T-helper 2 cell treated with Interferon-gamma antibody and Interleukin-4, amounts not matched to agents 5 μg/mL and 100 μg/mL, for 36 hours (primary cell): ENCODE results near the gene CALD1.

Experiments
- DNase-seq: peaks from one replicate; pipeline ENCODE4 v3.0.0; 2021; ENCODE audit warnings: low spot score
- H3K27ac Mint-ChIP-seq: one replicate; pipeline ENCODE4 v1.8.0; 2021; ENCODE audit warnings: mild to moderate bottlenecking, mixed read lengths
- H3K27me3 Mint-ChIP-seq: one replicate; pipeline ENCODE4 v1.8.0; 2021; ENCODE audit warnings: low read depth, mixed read lengths
- H3K36me3 Mint-ChIP-seq: one replicate; pipeline ENCODE4 v1.8.0; 2021; ENCODE audit warnings: low read depth, mixed read lengths
- H3K4me1 Mint-ChIP-seq: one replicate; pipeline ENCODE4 v1.8.0; 2021; ENCODE audit warnings: low read depth, mixed read lengths
- H3K4me3 Mint-ChIP-seq: one replicate; pipeline ENCODE4 v1.8.0; 2022; ENCODE audit warnings: mild to moderate bottlenecking, moderate library complexity, mixed read lengths
- H3K9me3 Mint-ChIP-seq: one replicate; pipeline ENCODE4 v1.8.0; 2021; ENCODE audit warnings: mixed read lengths

The CALD1 gene

GRCh38 chr7:134778941-134779740, at the start of gene CALD1:
Gene CALD1 (plus strand): TSS chr7:134779634. CDS start chr7:134867734, 88,100 bp downstream.
- no peak for DNase-seq
- no peaks in the 10 kb centered on the region for H3K9me3 Mint-ChIP-seq
- H3K27ac Mint-ChIP-seq = no peak within 1 kb of the TSS
- H3K27me3 Mint-ChIP-seq = no peaks in the 10 kb centered on the region
- peaks cover 7% of the 10 kb centered on the region for H3K4me1 Mint-ChIP-seq
- no peak within 1 kb of the TSS for H3K4me3 Mint-ChIP-seq
- H3K36me3 Mint-ChIP-seq = no peaks in the 10 kb centered on the region

GRCh38 chr7:134729895-134730294, 49.5 kb upstream of the CALD1 start:
- Mint-ChIP-seq H3K36me3 (peaks cover 4% of the 10 kb centered on the region), H3K4me3 (no peak overlapping the region), H3K4me1 (peaks cover 30% of the 10 kb centered on the region), H3K27me3 (no peaks in the 10 kb centered on the region), H3K9me3 (peaks cover 4% of the 10 kb centered on the region), H3K27ac (no peak overlapping the region)
- DNase-seq = no peak

- H3K27me3 Mint-ChIP-seq = no peaks in the 10 kb centered on the region
- peaks cover 4% of the 10 kb centered on the region for H3K9me3 Mint-ChIP-seq
- DNase-seq = no peak
- peaks cover 30% of the 10 kb centered on the region for H3K4me1 Mint-ChIP-seq
- H3K27ac Mint-ChIP-seq = no peak overlapping the region
- H3K36me3 Mint-ChIP-seq = peaks cover 4% of the 10 kb centered on the region
- no peak overlapping the region for H3K4me3 Mint-ChIP-seq
Measured at GRCh38 chr7:134730411-134730829, 49.0 kb upstream of the CALD1 start.

GRCh38 chr7:134731616-134732015, 47.8 kb upstream of the CALD1 start:
- peak overlapping the region; percentile 28 for H3K4me3 Mint-ChIP-seq
- no peak for DNase-seq
- H3K36me3 Mint-ChIP-seq = peaks cover 4% of the 10 kb centered on the region
- H3K27me3 Mint-ChIP-seq = no peaks in the 10 kb centered on the region
- peaks cover 33% of the 10 kb centered on the region for H3K4me1 Mint-ChIP-seq
- peak overlapping the region; percentile 83 for H3K27ac Mint-ChIP-seq
- peaks cover 4% of the 10 kb centered on the region for H3K9me3 Mint-ChIP-seq

- Mint-ChIP-seq H3K9me3 (peaks cover 4% of the 10 kb centered on the region), H3K27me3 (no peaks in the 10 kb centered on the region), H3K4me1 (peaks cover 35% of the 10 kb centered on the region), H3K27ac (no peak overlapping the region), H3K4me3 (no peak overlapping the region), H3K36me3 (peaks cover 4% of the 10 kb centered on the region)
- DNase-seq = no peak
Measured at GRCh38 chr7:134732728-134733127, 46.7 kb upstream of the CALD1 start.

- Mint-ChIP-seq H3K4me3 (no peak overlapping the region), H3K4me1 (peaks cover 39% of the 10 kb centered on the region), H3K9me3 (no peaks in the 10 kb centered on the region), H3K36me3 (peaks cover 5% of the 10 kb centered on the region), H3K27me3 (no peaks in the 10 kb centered on the region), H3K27ac (no peak overlapping the region)
- DNase-seq = no peak
Measured at GRCh38 chr7:134736381-134736780, 43.1 kb upstream of the CALD1 start.

GRCh38 chr7:134737566-134738345, 41.7 kb upstream of the CALD1 start:
- DNase-seq = peak; percentile 75
- H3K27me3 Mint-ChIP-seq = no peaks in the 10 kb centered on the region
- peak overlapping the region; percentile 51 for H3K27ac Mint-ChIP-seq

GRCh38 chr7:134739362-134739761, 40.1 kb upstream of the CALD1 start:
- peaks cover 32% of the 10 kb centered on the region for H3K4me1 Mint-ChIP-seq
- no peak for DNase-seq
- no peaks in the 10 kb centered on the region for H3K9me3 Mint-ChIP-seq
- H3K27me3 Mint-ChIP-seq = no peaks in the 10 kb centered on the region
- no peak overlapping the region for H3K27ac Mint-ChIP-seq
- H3K4me3 Mint-ChIP-seq = no peak overlapping the region
- H3K36me3 Mint-ChIP-seq = peaks cover 5% of the 10 kb centered on the region

More at GRCh38 chr7:134737566-134738345, 41.7 kb upstream of the CALD1 start:
- H3K36me3 Mint-ChIP-seq = peaks cover 5% of the 10 kb centered on the region
- H3K4me1 Mint-ChIP-seq = peaks cover 29% of the 10 kb centered on the region
- peak overlapping the region; percentile 51 for H3K4me3 Mint-ChIP-seq
- no peaks in the 10 kb centered on the region for H3K9me3 Mint-ChIP-seq

GRCh38 chr7:134740376-134740775, 39.1 kb upstream of the CALD1 start:
- peaks cover 30% of the 10 kb centered on the region for H3K4me1 Mint-ChIP-seq

GRCh38 chr7:134741907-134742635, 37.4 kb upstream of the CALD1 start:
- Mint-ChIP-seq H3K4me3 (no peak overlapping the region), H3K9me3 (no peaks in the 10 kb centered on the region), H3K4me1 (peaks cover 30% of the 10 kb centered on the region), H3K27ac (no peak overlapping the region), H3K36me3 (peaks cover 1% of the 10 kb centered on the region), H3K27me3 (no peaks in the 10 kb centered on the region)
- DNase-seq = no peak

More at GRCh38 chr7:134740376-134740775, 39.1 kb upstream of the CALD1 start:
- Mint-ChIP-seq H3K4me3 (no peak overlapping the region), H3K27ac (no peak overlapping the region), H3K27me3 (no peaks in the 10 kb centered on the region), H3K9me3 (no peaks in the 10 kb centered on the region), H3K36me3 (peaks cover 1% of the 10 kb centered on the region)
- no peak for DNase-seq

GRCh38 chr7:134742688-134743350, 36.6 kb upstream of the CALD1 start:
- peaks cover 26% of the 10 kb centered on the region for H3K4me1 Mint-ChIP-seq
- H3K36me3 Mint-ChIP-seq = peaks cover 1% of the 10 kb centered on the region
- no peaks in the 10 kb centered on the region for H3K27me3 Mint-ChIP-seq
- no peak overlapping the region for H3K4me3 Mint-ChIP-seq
- DNase-seq = no peak
- H3K27ac Mint-ChIP-seq = no peak overlapping the region
- no peaks in the 10 kb centered on the region for H3K9me3 Mint-ChIP-seq

GRCh38 chr7:134744569-134744968, 34.9 kb upstream of the CALD1 start:
- Mint-ChIP-seq H3K4me3 (no peak overlapping the region), H3K4me1 (peaks cover 15% of the 10 kb centered on the region), H3K9me3 (no peaks in the 10 kb centered on the region), H3K27ac (no peak overlapping the region), H3K27me3 (no peaks in the 10 kb centered on the region), H3K36me3 (peaks cover 1% of the 10 kb centered on the region)
- DNase-seq = no peak

GRCh38 chr7:134747326-134747725, 32.1 kb upstream of the CALD1 start:
- Mint-ChIP-seq H3K4me3 (no peak overlapping the region), H3K9me3 (no peaks in the 10 kb centered on the region), H3K27ac (no peak overlapping the region), H3K4me1 (peaks cover 30% of the 10 kb centered on the region), H3K36me3 (no peaks in the 10 kb centered on the region), H3K27me3 (no peaks in the 10 kb centered on the region)
- no peak for DNase-seq
